ENCODE data around the gene SMIM27.

DNA sequence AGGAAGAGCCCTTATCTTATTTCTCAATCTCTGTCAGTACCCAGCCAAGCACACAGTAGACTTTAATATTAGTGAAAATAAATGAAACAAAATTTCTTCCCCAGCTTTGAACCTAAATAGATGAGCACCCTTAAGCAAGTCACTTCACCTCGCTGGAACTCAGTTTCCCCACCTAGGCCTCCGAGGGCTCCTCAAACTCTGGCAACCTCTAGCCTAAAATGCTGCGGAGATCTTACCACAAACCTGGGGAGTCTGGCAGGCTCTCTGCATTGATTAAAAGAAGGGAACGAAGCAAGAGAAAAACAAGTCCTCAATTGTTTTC is 26.5 kb upstream of the SMIM27 start:
- TF ChIP-seq, protein P1, sequence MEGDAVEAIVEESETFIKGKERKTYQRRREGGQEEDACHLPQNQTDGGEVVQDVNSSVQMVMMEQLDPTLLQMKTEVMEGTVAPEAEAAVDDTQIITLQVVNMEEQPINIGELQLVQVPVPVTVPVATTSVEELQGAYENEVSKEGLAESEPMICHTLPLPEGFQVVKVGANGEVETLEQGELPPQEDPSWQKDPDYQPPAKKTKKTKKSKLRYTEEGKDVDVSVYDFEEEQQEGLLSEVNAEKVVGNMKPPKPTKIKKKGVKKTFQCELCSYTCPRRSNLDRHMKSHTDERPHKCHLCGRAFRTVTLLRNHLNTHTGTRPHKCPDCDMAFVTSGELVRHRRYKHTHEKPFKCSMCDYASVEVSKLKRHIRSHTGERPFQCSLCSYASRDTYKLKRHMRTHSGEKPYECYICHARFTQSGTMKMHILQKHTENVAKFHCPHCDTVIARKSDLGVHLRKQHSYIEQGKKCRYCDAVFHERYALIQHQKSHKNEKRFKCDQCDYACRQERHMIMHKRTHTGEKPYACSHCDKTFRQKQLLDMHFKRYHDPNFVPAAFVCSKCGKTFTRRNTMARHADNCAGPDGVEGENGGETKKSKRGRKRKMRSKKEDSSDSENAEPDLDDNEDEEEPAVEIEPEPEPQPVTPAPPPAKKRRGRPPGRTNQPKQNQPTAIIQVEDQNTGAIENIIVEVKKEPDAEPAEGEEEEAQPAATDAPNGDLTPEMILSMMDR (IDR thresholded peaks at IDR 0.05; ENCODE audit: low read length), result no peak
- TF ChIP-seq EZH2phosphoT487 (IDR thresholded peaks at IDR 0.05; ENCODE audit: low read length) (no peak), EZH2 (optimal IDR thresholded peaks at IDR 0.05; ENCODE audit: low read depth, low read length) (no peak)
